ENCODE measurements around the gene EIF4H.

DNA sequence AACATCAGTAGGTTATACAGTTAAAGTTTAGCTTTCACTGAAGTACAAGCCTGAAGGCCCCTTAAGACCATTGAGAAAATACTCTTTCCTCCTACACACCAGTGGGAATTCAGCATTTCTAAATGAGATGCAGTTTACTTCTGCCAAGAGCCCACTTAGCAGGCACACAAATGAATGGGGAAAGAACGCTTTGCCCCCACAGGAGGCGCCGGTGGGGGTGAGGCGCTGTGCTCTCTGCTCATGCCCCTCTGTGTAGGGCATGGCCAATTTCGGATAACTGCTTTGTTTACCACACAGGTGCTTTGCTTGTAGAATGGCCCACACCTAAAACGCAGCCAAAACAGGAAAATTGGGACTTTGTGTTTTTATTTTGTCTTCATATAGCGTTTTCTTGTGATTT is 19.8 kb downstream of the EIF4H start:
- TF ChIP-seq, protein P1, sequence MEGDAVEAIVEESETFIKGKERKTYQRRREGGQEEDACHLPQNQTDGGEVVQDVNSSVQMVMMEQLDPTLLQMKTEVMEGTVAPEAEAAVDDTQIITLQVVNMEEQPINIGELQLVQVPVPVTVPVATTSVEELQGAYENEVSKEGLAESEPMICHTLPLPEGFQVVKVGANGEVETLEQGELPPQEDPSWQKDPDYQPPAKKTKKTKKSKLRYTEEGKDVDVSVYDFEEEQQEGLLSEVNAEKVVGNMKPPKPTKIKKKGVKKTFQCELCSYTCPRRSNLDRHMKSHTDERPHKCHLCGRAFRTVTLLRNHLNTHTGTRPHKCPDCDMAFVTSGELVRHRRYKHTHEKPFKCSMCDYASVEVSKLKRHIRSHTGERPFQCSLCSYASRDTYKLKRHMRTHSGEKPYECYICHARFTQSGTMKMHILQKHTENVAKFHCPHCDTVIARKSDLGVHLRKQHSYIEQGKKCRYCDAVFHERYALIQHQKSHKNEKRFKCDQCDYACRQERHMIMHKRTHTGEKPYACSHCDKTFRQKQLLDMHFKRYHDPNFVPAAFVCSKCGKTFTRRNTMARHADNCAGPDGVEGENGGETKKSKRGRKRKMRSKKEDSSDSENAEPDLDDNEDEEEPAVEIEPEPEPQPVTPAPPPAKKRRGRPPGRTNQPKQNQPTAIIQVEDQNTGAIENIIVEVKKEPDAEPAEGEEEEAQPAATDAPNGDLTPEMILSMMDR (IDR thresholded peaks at IDR 0.05), result no peak
- TF ChIP-seq POLR2A (IDR thresholded peaks at IDR 0.05), result no peak

Measured in transverse colon (tissue), 3 donors.